H1 (cell line): ENCODE data around the gene NCAPG.
A peak's percentile ranks its signal among the peaks of the same experiment; 100 is the strongest.

Experiments used
- BRCA1 ChIP-seq: IDR thresholded peaks from 2 replicates; pipeline ENCODE4 v1.6.1; 2012; ENCODE audit warnings: low read depth, low read length, improper control_type of control experiment
- CHD1 ChIP-seq: IDR thresholded peaks from 2 replicates; pipeline ENCODE4 v1.6.1; 2012; ENCODE audit warnings: low read depth, low read length, improper control_type of control experiment
- CREB1 ChIP-seq: IDR thresholded peaks from 2 replicates; pipeline ENCODE4 v1.6.1; 2012; ENCODE audit warnings: inconsistent platforms
- E2F6 ChIP-seq: IDR thresholded peaks from 2 replicates; pipeline ENCODE4 v1.6.1; 2012; ENCODE audit warnings: inconsistent platforms
- EGR1 ChIP-seq: IDR thresholded peaks from 2 replicates; pipeline ENCODE4 v1.6.1; 2011; ENCODE audit warnings: low read depth, low read length, borderline replicate concordance
- NRF1 ChIP-seq: IDR thresholded peaks from 2 replicates; pipeline ENCODE4 v1.6.1; 2011; ENCODE audit warnings: mild to moderate bottlenecking, low read depth, low read length, improper control_type of control experiment
- POLR2A ChIP-seq, 2 experiments: IDR thresholded peaks; 1 replicate in 1 of 2; 2 replicates in 1 of 2; pipeline ENCODE4 v1.6.1; 2011; ENCODE audit warnings: low read depth in 2 of 2, low read length in 2 of 2, mild to moderate bottlenecking in 2 of 2; ENCODE audit errors: control extremely low read depth in 1 of 2
- SIN3A ChIP-seq, 2 experiments: IDR thresholded peaks in 1 of 2; conservative IDR thresholded peaks in 1 of 2; 2 replicates each; pipeline ENCODE4 v1.6.1; 2011 to 2012; ENCODE audit warnings: low read length in 2 of 2, improper control_type of control experiment in 1 of 2, low read depth in 1 of 2, mild to moderate bottlenecking in 1 of 2
- TAF1 ChIP-seq: IDR thresholded peaks from 2 replicates; pipeline ENCODE4 v1.6.1; 2011; ENCODE audit warnings: mild to moderate bottlenecking, low read depth, low read length
- TF ChIP-seq, protein P1 (sequence below), 3 experiments: IDR thresholded peaks; 1 replicate in 2 of 3; 2 replicates in 1 of 3; pipeline versions ENCODE4 v1.5.1 to v1.6.1; 2011; ENCODE audit warnings: low read length in 3 of 3, mild to moderate bottlenecking in 3 of 3, inconsistent platforms in 2 of 3, low read depth in 1 of 3, moderate library complexity in 1 of 3; ENCODE audit not compliant: insufficient read depth in 1 of 3; ENCODE audit errors: control extremely low read depth in 1 of 3

DNA sequence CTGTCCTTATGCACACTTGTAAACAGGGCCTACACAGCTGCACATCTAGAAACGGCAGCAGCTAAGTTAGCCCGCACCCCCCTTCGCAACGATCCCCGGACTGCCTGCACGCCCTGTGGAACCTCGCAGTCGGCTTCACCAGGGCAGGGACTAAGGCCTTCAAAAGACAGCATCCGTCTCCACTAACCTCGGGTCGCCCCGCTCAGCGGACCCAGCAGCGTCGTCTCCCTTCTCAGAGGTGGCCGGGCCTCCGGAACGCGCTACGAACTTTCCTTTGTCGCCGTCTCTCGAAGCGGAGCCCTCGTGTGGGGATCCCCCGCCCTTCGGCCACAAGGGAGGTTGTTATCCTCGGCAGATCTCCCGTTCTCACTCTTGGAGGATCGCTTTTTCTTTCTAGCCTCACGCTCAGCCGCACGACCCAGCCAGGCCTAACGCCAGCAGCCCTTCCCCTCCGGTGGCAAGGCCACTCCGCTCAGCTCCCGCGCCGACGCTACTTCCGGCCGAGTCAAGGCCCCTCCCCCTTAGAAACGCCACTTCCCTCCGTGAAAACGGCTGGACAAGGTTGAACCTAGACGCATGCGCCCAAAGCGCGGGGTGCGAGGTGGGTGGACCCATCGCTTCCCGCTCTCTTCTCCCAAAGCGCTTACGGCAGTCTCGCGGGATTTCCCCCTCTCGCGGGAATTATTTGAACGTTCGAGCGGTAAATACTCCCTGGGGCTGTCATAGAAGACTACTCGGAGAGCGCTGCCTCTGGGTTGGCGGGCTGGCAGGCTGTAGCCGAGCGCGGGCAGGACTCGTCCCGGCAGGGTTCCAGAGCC lies at the start of gene NCAPG, which contains the start of gene DCAF16:
- TF ChIP-seq, protein P1, sequence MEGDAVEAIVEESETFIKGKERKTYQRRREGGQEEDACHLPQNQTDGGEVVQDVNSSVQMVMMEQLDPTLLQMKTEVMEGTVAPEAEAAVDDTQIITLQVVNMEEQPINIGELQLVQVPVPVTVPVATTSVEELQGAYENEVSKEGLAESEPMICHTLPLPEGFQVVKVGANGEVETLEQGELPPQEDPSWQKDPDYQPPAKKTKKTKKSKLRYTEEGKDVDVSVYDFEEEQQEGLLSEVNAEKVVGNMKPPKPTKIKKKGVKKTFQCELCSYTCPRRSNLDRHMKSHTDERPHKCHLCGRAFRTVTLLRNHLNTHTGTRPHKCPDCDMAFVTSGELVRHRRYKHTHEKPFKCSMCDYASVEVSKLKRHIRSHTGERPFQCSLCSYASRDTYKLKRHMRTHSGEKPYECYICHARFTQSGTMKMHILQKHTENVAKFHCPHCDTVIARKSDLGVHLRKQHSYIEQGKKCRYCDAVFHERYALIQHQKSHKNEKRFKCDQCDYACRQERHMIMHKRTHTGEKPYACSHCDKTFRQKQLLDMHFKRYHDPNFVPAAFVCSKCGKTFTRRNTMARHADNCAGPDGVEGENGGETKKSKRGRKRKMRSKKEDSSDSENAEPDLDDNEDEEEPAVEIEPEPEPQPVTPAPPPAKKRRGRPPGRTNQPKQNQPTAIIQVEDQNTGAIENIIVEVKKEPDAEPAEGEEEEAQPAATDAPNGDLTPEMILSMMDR (IDR thresholded peaks at IDR 0.05; ENCODE audit: control extremely low read depth in 1 of 3, insufficient read depth in 1 of 3, low read depth in 1 of 3, low read length in 3 of 3) = no peak
- TF ChIP-seq SIN3A (conservative IDR thresholded peaks at IDR 0.05 in 1 of 2, IDR thresholded peaks at IDR 0.05 in 1 of 2; ENCODE audit: low read depth in 1 of 2, low read length in 2 of 2) = peak; percentile 90 to 93
- peak; percentile 97 to 98 for TF ChIP-seq POLR2A (IDR thresholded peaks at IDR 0.05; ENCODE audit: control extremely low read depth in 1 of 2, low read depth in 2 of 2, low read length in 2 of 2)
- TF ChIP-seq EGR1 = no peak
- TF ChIP-seq TAF1 = peak; percentile 90
- peak; percentile 31; the same call in 1 of the 2 replicates for TF ChIP-seq NRF1
- TF ChIP-seq BRCA1 = peak; percentile 99
- TF ChIP-seq E2F6 = peak; percentile 99
- TF ChIP-seq CHD1 = peak; percentile 24; the same call in 1 of the 2 replicates
- peak; percentile 79 for TF ChIP-seq CREB1
